ENCODE results near the gene IPPK.

GRCh38 chr9:92663126-92663525, 6.8 kb downstream of the IPPK start:
- no peak for TF ChIP-seq CTCF (conservative IDR thresholded peaks at IDR 0.05; ENCODE audit: low read depth, low read length)
- TF ChIP-seq POLR2A (IDR thresholded peaks at IDR 0.05; ENCODE audit: low read depth, low read length), result no peak
- TF ChIP-seq RFX5 (IDR thresholded peaks at IDR 0.05; ENCODE audit: low read depth, low read length), result no peak
- TF ChIP-seq RAD21 (IDR thresholded peaks at IDR 0.05; ENCODE audit: low read length), result no peak
- no peak for TF ChIP-seq MAZ (IDR thresholded peaks at IDR 0.05; ENCODE audit: borderline replicate concordance, low read depth, low read length)
- TF ChIP-seq ELK1 (IDR thresholded peaks at IDR 0.05; ENCODE audit: borderline replicate concordance, low read depth, low read length), result no peak
- TF ChIP-seq MXI1 (IDR thresholded peaks at IDR 0.05; ENCODE audit: borderline replicate concordance, low read depth, low read length), result no peak
